Parathyroid adenoma (tissue), 2 donors: ENCODE data around the gene HAO2.

ENCODE experiments used
- H2AFZ ChIP-seq: fragments of 300-600 bp; sonication (generic); one replicate; pipeline ENCODE4 v1.7.0; 2017; ENCODE audit warnings: antibody characterized with exemption, mild to moderate bottlenecking
- H3K27ac ChIP-seq: fragments of 300-600 bp; sonication (generic); one replicate; pipeline ENCODE4 v1.7.0; 2017
- H3K27me3 ChIP-seq: fragments of 300-600 bp; sonication (generic); one replicate; pipeline ENCODE4 v1.7.0; 2017; ENCODE audit warnings: low read length; ENCODE audit not compliant: control insufficient read depth, insufficient read depth
- H3K36me3 ChIP-seq: fragments of 300-600 bp; sonication (generic); one replicate; pipeline ENCODE4 v1.7.0; 2017; ENCODE audit warnings: low read length; ENCODE audit not compliant: control insufficient read depth, insufficient read depth
- H3K4me1 ChIP-seq: fragments of 300-600 bp; sonication (generic); one replicate; pipeline ENCODE4 v1.7.0; 2017; ENCODE audit warnings: control low read depth
- H3K4me2 ChIP-seq: fragments of 300-600 bp; sonication (generic); one replicate; pipeline ENCODE4 v1.7.0; 2017; ENCODE audit warnings: low read length
- H3K4me3 ChIP-seq: fragments of 300-600 bp; sonication (generic); one replicate; pipeline ENCODE4 v1.7.0; 2017; ENCODE audit warnings: low read depth, low read length
- H3K79me2 ChIP-seq: fragments of 300-600 bp; sonication (generic); one replicate; pipeline ENCODE4 v1.7.0; 2017; ENCODE audit warnings: control low read depth
- H3K9ac ChIP-seq: fragments of 300-600 bp; sonication (generic); one replicate; pipeline ENCODE4 v1.7.0; 2017; ENCODE audit warnings: mild to moderate bottlenecking
- H3K9me3 ChIP-seq: fragments of 300-600 bp; sonication (generic); one replicate; pipeline ENCODE4 v1.7.0; 2017; ENCODE audit warnings: low read length; ENCODE audit not compliant: control insufficient read depth
- TF ChIP-seq, protein P1 (sequence below): fragments of 300-600 bp; sonication (generic); IDR thresholded peaks from one replicate; pipeline ENCODE4 v1.7.0; 2017; ENCODE audit warnings: antibody characterized with exemption, mild to moderate bottlenecking
- donor health status: primary hyperparathyroidism.

Gene HAO2

DNA sequence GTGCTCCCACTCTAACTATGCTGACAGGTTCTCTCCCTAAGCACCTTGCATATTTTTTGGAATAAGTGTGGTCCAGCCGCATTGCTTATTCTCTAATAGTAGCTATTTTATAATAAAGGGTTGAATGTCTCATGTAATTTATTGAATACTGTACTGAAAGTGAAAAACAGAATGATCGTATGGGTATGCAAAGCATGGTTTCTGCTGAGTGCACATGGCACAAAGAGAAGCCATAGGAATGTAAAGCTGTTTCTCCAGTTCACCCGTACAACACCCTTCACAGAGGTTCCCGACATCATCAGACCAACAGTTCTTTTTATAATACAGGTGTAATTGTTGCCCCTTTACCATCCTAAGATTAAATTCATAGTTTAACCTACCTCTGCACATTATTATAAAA is 8.9 kb upstream of the HAO2 start:
- Histone ChIP-seq H3K36me3 (no peaks in the 10 kb centered on the region), H2AFZ (no peak overlapping the region), H3K9me3 (no peaks in the 10 kb centered on the region), H3K27me3 (no peaks in the 10 kb centered on the region), H3K4me1 (no peaks in the 10 kb centered on the region), H3K4me2 (no peak overlapping the region), H3K4me3 (no peak overlapping the region), H3K27ac (no peak overlapping the region), H3K9ac (no peak overlapping the region), H3K79me2 (no peaks in the 10 kb centered on the region)
- TF ChIP-seq, protein P1, sequence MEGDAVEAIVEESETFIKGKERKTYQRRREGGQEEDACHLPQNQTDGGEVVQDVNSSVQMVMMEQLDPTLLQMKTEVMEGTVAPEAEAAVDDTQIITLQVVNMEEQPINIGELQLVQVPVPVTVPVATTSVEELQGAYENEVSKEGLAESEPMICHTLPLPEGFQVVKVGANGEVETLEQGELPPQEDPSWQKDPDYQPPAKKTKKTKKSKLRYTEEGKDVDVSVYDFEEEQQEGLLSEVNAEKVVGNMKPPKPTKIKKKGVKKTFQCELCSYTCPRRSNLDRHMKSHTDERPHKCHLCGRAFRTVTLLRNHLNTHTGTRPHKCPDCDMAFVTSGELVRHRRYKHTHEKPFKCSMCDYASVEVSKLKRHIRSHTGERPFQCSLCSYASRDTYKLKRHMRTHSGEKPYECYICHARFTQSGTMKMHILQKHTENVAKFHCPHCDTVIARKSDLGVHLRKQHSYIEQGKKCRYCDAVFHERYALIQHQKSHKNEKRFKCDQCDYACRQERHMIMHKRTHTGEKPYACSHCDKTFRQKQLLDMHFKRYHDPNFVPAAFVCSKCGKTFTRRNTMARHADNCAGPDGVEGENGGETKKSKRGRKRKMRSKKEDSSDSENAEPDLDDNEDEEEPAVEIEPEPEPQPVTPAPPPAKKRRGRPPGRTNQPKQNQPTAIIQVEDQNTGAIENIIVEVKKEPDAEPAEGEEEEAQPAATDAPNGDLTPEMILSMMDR: no peak

DNA sequence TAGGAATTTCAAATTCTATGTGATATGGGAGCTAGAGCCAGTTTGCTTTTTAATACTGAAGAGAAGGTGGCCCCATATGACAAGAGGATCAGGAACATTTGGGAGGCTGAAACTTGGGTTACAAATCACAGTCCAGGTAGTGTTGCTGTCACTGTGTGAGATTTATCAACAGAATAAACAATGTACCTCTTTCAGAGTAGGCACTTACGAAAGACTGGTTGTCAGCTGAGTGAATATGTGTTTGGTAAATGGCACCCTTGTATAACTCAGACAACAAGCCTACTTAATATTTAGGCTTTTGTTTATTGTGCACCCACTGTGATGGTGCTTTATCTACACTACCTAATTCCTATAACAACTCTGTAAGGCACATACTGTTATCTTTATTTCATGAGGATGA is 7.4 kb upstream of the HAO2 start:
- H3K27ac ChIP-seq: no peak overlapping the region
- H3K27me3 ChIP-seq: no peaks in the 10 kb centered on the region
- H3K36me3 ChIP-seq: no peaks in the 10 kb centered on the region
- no peak overlapping the region for H3K4me3 ChIP-seq
- no peaks in the 10 kb centered on the region for H3K9me3 ChIP-seq
- H3K9ac ChIP-seq: no peak overlapping the region
- H2AFZ ChIP-seq: no peak overlapping the region
- no peak overlapping the region for H3K4me2 ChIP-seq
- no peaks in the 10 kb centered on the region for H3K79me2 ChIP-seq
- H3K4me1 ChIP-seq: no peaks in the 10 kb centered on the region
- TF ChIP-seq, protein P1: no peak

DNA sequence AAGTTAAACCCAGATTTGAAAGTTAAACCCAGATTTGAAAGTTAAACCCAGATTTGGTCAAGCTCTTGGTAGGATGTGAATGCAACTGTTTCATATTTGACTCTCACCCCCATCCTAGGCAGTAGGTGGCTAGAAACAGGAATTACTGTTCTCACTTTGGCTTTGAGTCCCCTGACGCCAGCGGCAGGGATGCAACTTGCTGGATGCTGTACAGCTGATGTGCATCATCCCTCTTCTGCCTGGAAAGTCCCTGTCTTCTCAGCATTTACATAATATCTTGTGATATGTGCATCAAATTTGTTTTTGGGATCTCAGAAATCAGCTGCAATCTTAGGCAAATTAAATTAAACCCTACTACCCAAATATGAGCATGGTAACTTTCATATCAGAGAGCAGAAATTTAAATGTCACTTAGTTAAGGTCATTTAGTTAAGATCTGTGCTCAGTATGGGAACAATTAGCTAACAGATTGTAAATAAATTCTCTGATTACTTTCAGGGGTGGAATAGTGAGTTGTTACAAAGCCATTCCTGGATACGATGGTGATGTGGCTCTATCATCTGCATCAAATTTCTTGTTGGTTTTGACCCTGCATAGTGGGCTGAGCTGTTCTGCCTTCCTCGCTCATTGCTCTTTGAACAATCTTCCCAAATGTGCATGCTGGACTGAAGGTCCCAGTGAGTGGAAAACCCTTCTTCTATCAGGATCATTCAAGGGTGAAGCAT is 6.8 kb upstream of the HAO2 start:
- Histone ChIP-seq H3K36me3 (no peaks in the 10 kb centered on the region), H3K4me1 (no peaks in the 10 kb centered on the region), H3K27me3 (no peaks in the 10 kb centered on the region), H3K4me3 (no peak overlapping the region), H2AFZ (no peak overlapping the region), H3K9ac (no peak overlapping the region), H3K27ac (no peak overlapping the region), H3K79me2 (no peaks in the 10 kb centered on the region), H3K4me2 (no peak overlapping the region), H3K9me3 (no peaks in the 10 kb centered on the region)
- TF ChIP-seq, protein P1: no peak

DNA sequence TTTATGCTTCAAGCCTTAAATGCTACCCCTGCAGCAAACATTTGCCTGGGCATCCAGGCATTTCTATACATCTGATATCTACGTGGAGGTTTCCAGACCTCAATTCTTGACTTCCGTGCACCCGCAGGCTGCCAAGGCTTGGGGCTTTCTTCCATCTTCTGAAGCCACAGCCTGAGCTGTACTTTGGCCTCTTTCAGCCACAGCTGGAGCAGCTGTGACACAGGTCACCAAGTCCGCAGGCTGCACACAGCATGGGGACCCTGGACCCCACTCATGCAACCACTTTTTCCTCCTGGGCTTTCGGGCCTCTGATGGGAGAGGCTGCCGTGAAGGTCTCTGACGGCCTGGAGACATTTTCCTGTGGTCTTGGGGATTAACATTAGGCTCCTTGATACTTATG is 5.4 kb upstream of the HAO2 start:
- no peak overlapping the region for H3K4me3 ChIP-seq
- H3K9me3 ChIP-seq: no peaks in the 10 kb centered on the region
- H3K9ac ChIP-seq: no peak overlapping the region
- no peak overlapping the region for H3K27ac ChIP-seq
- H3K36me3 ChIP-seq: no peaks in the 10 kb centered on the region
- no peaks in the 10 kb centered on the region for H3K4me1 ChIP-seq
- TF ChIP-seq, protein P1: no peak
- H2AFZ ChIP-seq: no peak overlapping the region
- H3K79me2 ChIP-seq: no peaks in the 10 kb centered on the region
- no peaks in the 10 kb centered on the region for H3K27me3 ChIP-seq
- H3K4me2 ChIP-seq: no peak overlapping the region

DNA sequence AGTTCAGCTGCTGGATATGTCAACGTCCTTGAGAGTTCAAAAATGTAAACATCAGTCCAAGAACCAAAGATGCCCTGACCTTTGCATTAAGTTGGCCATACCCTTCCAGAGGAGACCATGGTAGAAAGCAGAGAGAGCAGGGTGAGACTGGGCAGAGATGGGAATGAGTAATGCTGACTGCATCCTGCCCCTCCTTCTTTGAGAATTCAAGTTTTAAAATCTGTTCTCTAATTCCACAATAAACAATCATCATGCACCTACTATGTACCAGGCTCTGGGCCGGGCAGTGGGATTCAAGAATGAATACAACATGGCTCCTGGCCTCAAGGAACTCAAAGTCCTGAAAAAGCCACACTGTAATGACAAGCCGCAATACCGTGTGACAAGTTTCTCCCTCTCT is 3.9 kb upstream of the HAO2 start:
- H3K27ac ChIP-seq: no peak overlapping the region
- no peaks in the 10 kb centered on the region for H3K36me3 ChIP-seq
- H3K9me3 ChIP-seq: no peaks in the 10 kb centered on the region
- H3K4me3 ChIP-seq: no peak overlapping the region
- no peaks in the 10 kb centered on the region for H3K79me2 ChIP-seq
- H3K9ac ChIP-seq: no peak overlapping the region
- no peak overlapping the region for H3K4me2 ChIP-seq
- no peak overlapping the region for H2AFZ ChIP-seq
- TF ChIP-seq, protein P1: no peak
- no peaks in the 10 kb centered on the region for H3K27me3 ChIP-seq
- no peaks in the 10 kb centered on the region for H3K4me1 ChIP-seq
